ENCODE measurements around the gene LRP2BP.

DNA sequence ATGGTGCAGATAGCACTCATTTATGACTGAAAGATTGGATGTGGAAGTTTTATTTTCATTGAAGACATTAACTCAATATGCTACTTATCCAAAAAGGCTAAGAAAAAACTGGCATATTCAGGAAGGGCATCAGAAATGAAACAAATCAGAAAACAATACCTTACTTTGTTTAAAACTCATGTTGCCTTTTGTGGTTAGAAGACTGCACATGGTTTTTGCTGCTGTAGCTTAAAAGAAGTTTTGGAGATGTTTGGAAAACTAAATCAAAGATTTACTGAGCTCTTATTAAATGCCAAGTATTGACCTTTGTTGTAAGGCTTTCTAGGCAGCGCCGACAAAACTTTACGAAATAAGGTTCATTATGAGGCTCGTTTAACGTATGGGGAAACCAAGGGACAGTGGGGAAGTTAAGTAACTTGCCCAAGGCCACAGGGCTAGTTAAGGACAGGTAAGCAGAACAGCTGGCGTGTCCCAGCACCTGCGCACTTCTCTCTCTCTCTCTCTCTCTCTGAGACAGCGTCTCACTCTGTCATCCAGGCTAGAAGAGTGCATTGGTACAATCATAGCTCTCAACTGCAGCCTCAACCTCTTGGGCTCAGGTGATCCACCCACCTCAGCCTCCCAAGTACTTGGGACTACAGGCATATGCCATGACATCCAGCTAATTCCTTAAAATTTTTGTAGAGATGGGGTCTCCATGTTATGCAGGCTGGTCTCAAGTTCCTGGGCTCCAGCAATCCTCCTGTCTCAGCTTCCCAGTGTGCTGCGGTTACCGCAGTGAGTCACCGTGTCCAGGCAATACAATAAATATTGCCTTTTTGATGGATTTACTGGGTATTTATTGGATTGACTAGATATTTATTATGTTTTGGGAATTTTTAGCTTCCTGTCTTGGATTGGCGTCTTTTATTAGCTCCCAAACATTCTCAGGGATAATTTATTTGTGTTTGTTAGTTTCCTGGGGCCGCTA is 16.1 kb downstream of the LRP2BP start:
- TF ChIP-seq, protein P1, sequence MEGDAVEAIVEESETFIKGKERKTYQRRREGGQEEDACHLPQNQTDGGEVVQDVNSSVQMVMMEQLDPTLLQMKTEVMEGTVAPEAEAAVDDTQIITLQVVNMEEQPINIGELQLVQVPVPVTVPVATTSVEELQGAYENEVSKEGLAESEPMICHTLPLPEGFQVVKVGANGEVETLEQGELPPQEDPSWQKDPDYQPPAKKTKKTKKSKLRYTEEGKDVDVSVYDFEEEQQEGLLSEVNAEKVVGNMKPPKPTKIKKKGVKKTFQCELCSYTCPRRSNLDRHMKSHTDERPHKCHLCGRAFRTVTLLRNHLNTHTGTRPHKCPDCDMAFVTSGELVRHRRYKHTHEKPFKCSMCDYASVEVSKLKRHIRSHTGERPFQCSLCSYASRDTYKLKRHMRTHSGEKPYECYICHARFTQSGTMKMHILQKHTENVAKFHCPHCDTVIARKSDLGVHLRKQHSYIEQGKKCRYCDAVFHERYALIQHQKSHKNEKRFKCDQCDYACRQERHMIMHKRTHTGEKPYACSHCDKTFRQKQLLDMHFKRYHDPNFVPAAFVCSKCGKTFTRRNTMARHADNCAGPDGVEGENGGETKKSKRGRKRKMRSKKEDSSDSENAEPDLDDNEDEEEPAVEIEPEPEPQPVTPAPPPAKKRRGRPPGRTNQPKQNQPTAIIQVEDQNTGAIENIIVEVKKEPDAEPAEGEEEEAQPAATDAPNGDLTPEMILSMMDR (conservative IDR thresholded peaks at IDR 0.05; ENCODE audit: low read length) = no peak
- no peak for TF ChIP-seq EZH2phosphoT487 (IDR thresholded peaks at IDR 0.05; ENCODE audit: borderline replicate concordance, low read depth, low read length)

All from OCI-LY7 (cell line).